Measurements from ENCODE around the gene OXGR1. TPM values are rescaled to one million over a fixed set of nuclear protein-coding genes. Genes with fewer than 3 reads are reported as not detected.

OXGR1 gene
- total and polyA plus RNA-seq, 2 donors (not counting 3 experiments of a cell fraction or from before 2014, with no cell fraction given) = not detected

GRCh38 chr13:96968027-96968426, 26.2 kb downstream of the OXGR1 start:
- Histone ChIP-seq H3K79me2 (ENCODE audit: control insufficient read depth, insufficient read depth, low read length) (no peaks in the 10 kb centered on the region), H4K20me1 (replicated peaks; ENCODE audit: control insufficient read depth, extremely low read depth, insufficient read depth, low read length) (no peaks in the 10 kb centered on the region), H3K4me1 (ENCODE audit: control insufficient read depth, extremely low read depth, insufficient read depth, low read length) (no peaks in the 10 kb centered on the region), H3K36me3 (ENCODE audit: control insufficient read depth in 2 of 2, extremely low read depth in 1 of 2, insufficient read depth in 2 of 2, low read length in 2 of 2) (no peaks in the 10 kb centered on the region), H3K27me3 (ENCODE audit: control insufficient read depth in 2 of 2, insufficient read depth in 2 of 2, low read length in 2 of 2) (peaks cover 3% of the 10 kb centered on the region in 2 experiments), H3K9me1 (replicated peaks; ENCODE audit: control insufficient read depth, extremely low read depth, insufficient read depth, low read length) (no peaks in the 10 kb centered on the region), H3K4me2 (ENCODE audit: insufficient read depth, low read length) (no peak overlapping the region), H2AFZ (ENCODE audit: low read depth, low read length) (no peak overlapping the region), H3K9ac (replicated peaks; ENCODE audit: extremely low read depth, insufficient read depth, low read length) (no peak overlapping the region), H3K27ac (ENCODE audit: insufficient read depth, low read depth, low read length) (no peak overlapping the region), H3K9me3 (replicated peaks; ENCODE audit: control insufficient read depth, insufficient read depth, low read length) (peaks cover 2% of the 10 kb centered on the region), H3K4me3 (replicated peaks in 1 of 3; ENCODE audit: insufficient read depth in 1 of 3, low read depth in 1 of 3, low read length in 3 of 3) (no peak overlapping the region)
- no peak for TF ChIP-seq CTCF (IDR thresholded peaks at IDR 0.05; ENCODE audit: extremely low read depth in 1 of 2, insufficient read depth in 1 of 2, low read depth in 1 of 2, low read length in 2 of 2)
- TF ChIP-seq MYC (IDR thresholded peaks at IDR 0.05; ENCODE audit: low read depth, low read length) = no peak
- no peak for TF ChIP-seq EZH2 (IDR thresholded peaks at IDR 0.05; ENCODE audit: borderline replicate concordance, low read depth, low read length, severe bottlenecking)
- TF ChIP-seq JUN (IDR thresholded peaks at IDR 0.05; ENCODE audit: borderline replicate concordance, insufficient read depth, insufficient read length, low read depth) = no peak
- no peak for TF ChIP-seq POLR2AphosphoS5 (IDR thresholded peaks at IDR 0.05; ENCODE audit: insufficient read depth, low read depth, low read length)
- no peak for TF ChIP-seq MAX (IDR thresholded peaks at IDR 0.05; ENCODE audit: insufficient read depth, insufficient read length)
- TF ChIP-seq GATA2 (IDR thresholded peaks at IDR 0.05; ENCODE audit: insufficient read depth, insufficient read length, low read depth, low read length) = no peak
- no peak for TF ChIP-seq POLR2A (IDR thresholded peaks at IDR 0.05; ENCODE audit: low read depth, low read length)
- no peak for TF ChIP-seq FOS (IDR thresholded peaks at IDR 0.05; ENCODE audit: borderline replicate concordance, insufficient read depth, low read length)
- ChIA-PET CTCF (interaction anchor here (0.6 to 1.6 kb wide), 7 partner anchors 10 to 1777 kb away, joined by 3 to 5 read pairs (median 3); no protein-coding TSS in a partner anchor), POLR2A (no interaction called here)
- dilution Hi-C loops (cut with MboI; ENCODE audit: extremely low pct_ligation_motif_present, low sequenced_read_pairs) (no loop called here), intact Hi-C loops (cut with micrococcal nuclease) (no loop called here)
- FAIRE-seq (no peak), DNase-seq (ENCODE audit: low read depth, low spot score) (no peak)
- BruUV-seq (replicated peaks) = no TSS peak
